Hematopoietic multipotent progenitor cell treated with erythropoietin and hydrocortisone succinate and interleukin-3 and kit ligand, for 15 days (in vitro differentiated cells): Measurements from ENCODE around the gene MCTP2.

Experiments
- DNase-seq: peaks from one replicate; pipeline ENCODE4 v3.0.0-alpha.2; 2015; ENCODE audit warnings: low spot score

The MCTP2 gene

GRCh38 chr15:94230883-94231722 is at the start of gene MCTP2:
Gene MCTP2 (plus strand): TSS chr15:94231561. CDS start chr15:94298266, 66,705 bp downstream.
- peak; percentile 76 for DNase-seq

- no peak for DNase-seq
Measured at GRCh38 chr15:94182883-94183282, 48.5 kb upstream of the MCTP2 start.

DNA sequence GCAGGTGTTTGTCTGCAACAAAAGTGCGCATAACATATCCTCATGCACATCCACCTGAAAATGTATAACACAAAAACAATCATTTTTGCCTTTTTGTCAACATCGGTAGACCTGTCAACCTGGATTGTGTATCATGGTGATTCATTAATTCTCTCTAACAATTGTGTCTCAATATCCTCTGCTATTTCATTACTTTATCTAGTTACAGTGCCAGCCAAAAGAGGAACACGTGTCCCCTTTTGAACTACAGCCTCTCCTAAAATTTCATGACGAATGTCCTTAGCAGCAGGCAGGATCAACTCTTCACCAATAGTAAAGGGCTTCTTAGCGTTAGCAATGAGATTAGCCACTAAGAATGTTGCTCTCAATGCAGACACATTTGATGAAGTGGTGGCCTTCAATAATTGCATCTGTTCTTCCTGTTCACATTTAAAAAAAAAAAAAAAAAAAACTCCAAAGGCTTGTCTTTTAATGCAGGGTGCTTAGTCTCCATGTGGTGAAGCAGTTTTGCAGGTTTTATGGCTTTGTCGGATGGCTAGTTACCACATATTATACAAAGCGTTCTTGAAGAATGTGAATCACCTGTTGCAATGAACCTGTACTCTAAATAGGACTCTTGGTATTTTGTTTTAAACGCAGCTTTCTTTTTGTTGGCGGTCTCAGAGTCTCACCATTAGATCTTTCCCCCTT is 45.7 kb upstream of the MCTP2 start:
- no peak for DNase-seq

- DNase-seq: no peak
Measured at GRCh38 chr15:94186770-94187331, 44.5 kb upstream of the MCTP2 start.

GRCh38 chr15:94193906-94194305 is 37.5 kb upstream of the MCTP2 start:
- DNase-seq: no peak

DNA sequence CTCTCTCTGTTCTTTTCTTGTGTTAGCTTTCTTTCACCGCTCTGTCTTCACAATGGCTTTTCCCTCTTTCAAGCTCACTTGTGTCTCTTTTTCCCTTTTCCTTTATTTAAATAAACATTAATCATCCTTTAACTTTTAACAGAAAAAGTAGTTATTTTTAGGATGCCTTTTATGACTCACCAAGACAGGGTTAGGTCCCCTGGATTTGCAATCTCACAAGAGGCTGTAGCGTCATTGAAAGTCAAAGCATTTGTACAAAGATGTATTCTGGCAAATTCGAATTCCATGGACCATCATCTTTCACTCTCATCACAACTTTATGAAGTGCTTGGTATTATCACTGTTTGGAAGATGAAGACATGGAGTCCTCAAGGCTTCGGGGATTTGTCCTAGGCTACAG is 34.8 kb upstream of the MCTP2 start:
- no peak for DNase-seq

GRCh38 chr15:94198633-94199032 is 32.7 kb upstream of the MCTP2 start:
- DNase-seq: no peak

- no peak for DNase-seq
Measured at GRCh38 chr15:94199725-94200124, 31.6 kb upstream of the MCTP2 start.

DNA sequence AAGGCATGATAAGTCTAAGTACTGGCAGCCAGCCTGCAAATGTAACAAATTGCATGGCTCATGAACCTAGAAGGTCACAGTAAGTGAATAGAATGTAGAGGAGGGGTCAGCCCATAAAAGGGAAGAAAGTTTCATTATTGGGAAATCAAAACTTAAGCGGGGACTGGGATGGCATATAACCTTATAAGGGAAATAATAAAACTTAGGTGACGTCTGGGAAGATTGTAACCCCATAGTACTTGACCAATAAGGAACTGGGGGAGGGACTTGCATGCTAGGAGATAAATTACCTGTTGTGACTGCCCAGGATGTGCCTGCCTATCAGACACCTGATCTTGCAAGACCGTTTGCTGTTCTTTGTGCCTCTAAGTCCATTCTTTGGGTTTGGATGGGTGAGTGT is 28.1 kb upstream of the MCTP2 start:
- DNase-seq: no peak

GRCh38 chr15:94205366-94205765 is 26.0 kb upstream of the MCTP2 start:
- no peak for DNase-seq

GRCh38 chr15:94206463-94207167 is 24.7 kb upstream of the MCTP2 start:
- DNase-seq: peak; percentile 5

- no peak for DNase-seq
Measured at GRCh38 chr15:94212291-94212690, 19.1 kb upstream of the MCTP2 start.

DNA sequence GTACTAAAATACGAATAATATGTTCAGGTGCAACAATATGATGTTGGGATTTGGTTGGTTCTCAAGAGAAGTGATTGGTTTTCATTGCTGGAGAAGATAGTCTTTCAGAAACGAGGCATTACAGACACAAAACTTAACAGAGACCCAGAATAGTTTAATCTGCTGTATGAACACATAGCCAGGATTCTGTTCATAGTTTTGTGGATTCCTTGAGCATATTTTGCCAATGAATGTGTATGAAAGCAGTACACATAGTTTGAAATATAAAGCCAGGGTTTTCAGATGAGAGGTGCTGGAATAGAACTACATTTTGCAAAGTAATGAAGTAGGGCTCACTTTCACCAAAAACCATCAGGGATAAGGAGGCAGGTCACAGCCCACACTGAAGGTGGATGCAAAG is 5.7 kb upstream of the MCTP2 start:
- no peak for DNase-seq

DNA sequence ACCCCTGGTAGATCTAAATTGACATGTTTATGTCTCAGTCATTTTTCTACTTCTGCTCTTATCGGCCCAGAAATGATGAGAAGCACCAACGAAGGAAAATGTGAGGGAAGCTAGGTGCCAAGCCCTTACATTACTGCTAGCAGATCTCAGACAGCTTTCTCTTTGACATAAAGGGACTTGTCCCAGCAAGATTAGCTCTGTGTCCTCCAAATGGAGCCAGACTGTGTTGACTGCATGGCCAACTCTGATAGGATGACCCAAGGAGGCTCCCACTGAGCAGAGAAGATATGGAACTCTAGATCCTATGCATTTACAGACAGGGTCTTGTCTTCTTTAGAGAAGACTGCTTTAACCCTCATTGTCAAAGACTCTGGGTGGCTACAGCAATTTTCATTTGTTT is 2.8 kb upstream of the MCTP2 start:
- DNase-seq: peak; percentile 46

GRCh38 chr15:94229591-94230369 is 1.6 kb upstream of the MCTP2 start:
- DNase-seq: no peak

- DNase-seq: no peak
Measured at GRCh38 chr15:94230431-94230882, 904 bp upstream of the MCTP2 start.

- DNase-seq: peak; percentile 31
Measured at GRCh38 chr15:94231723-94232468, 535 bp downstream of the MCTP2 start.

- DNase-seq: no peak
Measured at GRCh38 chr15:94233441-94233840, 2.1 kb downstream of the MCTP2 start.

DNA sequence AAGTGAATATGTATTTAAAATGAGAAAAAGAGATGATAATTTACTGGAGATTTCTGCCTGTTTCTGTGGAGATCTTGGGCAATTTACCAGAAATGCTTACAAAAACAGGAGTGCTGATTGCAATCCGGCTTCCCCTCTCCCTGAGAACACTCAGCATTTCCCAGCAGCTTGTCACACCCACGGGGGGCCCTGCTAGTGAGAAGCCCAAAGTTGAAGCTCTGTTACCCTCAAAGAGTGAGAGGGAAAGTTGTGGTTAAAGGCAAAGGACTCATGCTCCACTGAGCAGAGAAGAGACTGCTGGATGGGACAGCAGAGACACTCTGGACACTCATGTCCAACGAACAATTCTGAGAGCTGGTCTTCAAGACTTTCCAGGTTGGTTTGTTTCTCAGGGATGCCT is 2.9 kb downstream of the MCTP2 start:
- DNase-seq: no peak

DNA sequence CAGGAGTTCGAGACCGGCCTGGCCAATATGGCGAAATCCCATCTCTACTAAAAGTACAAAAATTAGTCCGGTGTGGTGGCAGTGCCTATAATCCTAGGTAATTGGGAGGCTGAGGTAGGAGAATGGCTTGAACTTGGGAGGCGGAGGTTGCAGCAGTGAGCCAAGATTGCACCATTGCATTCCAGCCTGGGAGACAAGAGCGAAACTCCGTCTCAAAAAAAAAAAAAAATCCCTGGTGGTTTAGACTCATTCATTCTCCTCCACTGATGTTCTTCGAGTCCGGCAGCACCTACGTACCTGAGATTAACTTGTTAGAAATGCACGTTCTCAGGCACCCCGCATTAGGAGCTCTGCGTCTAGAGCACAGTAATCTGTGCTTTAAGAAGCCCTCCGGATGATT is 3.7 kb downstream of the MCTP2 start:
- DNase-seq: no peak

- DNase-seq: no peak
Measured at GRCh38 chr15:94235646-94236045, 4.3 kb downstream of the MCTP2 start.
